Measurements from ENCODE around the gene MAPK10.

The MAPK10 gene

GRCh38 chr4:86271057-86271456 lies 88.8 kb downstream of the MAPK10 start:
- no peak for DNase-seq

DNA sequence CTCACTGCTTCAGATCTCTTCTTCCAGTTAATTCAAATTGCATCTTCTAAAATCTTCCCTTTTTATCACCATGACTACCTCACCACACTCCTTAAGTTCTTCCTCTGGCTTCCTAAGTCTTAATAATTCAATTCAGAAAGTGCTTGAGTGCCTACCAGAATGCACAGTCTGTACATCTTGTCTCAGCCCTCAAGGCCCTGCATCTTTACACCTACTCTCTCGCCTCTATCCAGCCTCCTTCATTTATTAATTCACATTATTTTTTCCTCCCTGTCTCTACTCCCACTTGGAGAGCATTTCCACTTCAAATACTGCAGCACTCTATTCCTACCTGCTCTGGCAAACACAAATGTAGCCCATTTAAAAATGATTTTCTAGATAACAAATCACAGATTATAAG lies 90.5 kb downstream of the MAPK10 start:
- no peak for DNase-seq

GRCh38 chr4:86264241-86264640 lies 95.6 kb downstream of the MAPK10 start:
- DNase-seq, result no peak

GRCh38 chr4:86261636-86262035 lies 98.2 kb downstream of the MAPK10 start:
- DNase-seq, result no peak

DNA sequence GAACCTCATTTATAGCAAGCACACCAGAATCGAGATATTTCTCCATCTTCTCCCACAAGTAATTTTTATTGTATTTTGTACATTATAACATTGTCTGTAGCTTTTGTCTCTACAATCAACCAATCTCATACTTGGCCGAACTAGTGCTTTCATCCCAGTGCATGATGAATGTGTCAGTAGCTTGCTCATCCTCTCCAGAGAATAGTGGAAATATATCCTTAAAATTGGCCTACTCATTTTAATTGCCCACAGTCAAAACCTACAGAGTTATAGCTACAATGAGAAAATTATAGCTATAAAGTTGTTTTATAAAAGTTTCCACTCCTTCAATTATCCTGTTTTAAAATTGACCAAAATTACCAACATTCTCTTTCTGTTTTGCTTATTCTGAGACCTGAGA lies 103.8 kb downstream of the MAPK10 start:
- no peak for DNase-seq

- no peak for DNase-seq
Measured at GRCh38 chr4:86250619-86251018, 109.2 kb downstream of the MAPK10 start.

DNA sequence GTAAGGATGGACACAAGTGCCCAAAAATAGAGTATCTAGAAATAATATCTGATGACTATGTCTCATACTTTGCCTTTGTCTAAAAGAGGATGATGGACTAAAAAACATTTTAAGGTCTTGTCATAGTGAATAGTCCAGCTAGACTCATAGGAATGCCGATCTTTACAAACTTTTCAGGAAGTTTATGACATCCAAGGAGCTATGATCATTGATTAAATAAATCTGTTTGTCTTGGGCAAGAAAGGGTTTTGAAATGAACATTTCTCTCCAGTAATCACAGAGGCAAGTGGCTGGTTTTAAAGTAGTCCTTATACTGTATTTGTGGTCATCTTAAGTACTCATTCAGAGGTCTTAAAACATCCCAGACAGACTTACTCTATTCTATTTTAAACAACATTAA lies 109.8 kb downstream of the MAPK10 start:
- no peak for DNase-seq

GRCh38 chr4:86249074-86249473 lies 110.8 kb downstream of the MAPK10 start:
- no peak for DNase-seq

GRCh38 chr4:86247906-86248305 lies 111.9 kb downstream of the MAPK10 start:
- no peak for DNase-seq

GRCh38 chr4:86247320-86247719 lies 112.5 kb downstream of the MAPK10 start:
- DNase-seq, result no peak

DNA sequence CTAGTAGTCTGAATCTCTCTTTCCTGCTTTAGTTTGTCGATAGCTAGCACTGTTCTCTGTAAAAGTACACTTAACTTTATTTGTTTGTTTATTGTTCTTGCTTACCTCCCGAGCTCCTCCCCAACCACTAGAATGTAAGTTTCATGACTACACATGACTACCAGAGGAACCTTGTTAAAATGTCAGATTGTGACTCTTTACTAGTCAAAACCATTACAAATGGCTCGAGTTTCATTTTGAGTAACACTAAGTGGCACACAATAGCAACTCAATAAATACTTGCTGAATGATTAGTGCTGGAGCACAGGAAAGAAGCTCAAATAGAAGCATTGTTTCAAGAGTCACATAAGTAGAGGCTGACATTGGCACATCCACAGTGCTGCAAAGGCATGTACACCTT lies 116.1 kb downstream of the MAPK10 start:
- DNase-seq, result no peak

DNA sequence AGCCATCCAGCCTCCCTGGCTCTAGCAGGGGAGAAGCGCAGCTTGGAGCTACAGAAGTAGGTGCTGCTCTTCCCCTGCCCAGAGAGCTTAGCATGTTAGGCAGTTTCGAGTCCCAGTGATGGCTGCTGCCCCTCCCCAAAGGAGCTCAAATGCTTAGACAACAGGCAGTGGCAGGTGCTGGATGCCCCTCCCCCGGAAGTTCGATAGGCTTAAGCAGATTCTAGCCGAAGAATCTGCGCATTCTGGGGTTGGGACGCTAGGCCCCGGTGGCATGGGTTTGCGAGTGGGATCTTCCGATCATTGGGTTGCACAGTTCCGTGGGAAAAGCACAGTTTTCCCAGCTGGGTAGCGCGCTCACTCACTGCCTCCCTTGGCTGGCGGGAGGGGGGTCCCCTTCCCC lies 117.2 kb downstream of the MAPK10 start:
- no peak for DNase-seq

GRCh38 chr4:86235549-86235948 lies 124.3 kb downstream of the MAPK10 start:
- no peak for DNase-seq

DNA sequence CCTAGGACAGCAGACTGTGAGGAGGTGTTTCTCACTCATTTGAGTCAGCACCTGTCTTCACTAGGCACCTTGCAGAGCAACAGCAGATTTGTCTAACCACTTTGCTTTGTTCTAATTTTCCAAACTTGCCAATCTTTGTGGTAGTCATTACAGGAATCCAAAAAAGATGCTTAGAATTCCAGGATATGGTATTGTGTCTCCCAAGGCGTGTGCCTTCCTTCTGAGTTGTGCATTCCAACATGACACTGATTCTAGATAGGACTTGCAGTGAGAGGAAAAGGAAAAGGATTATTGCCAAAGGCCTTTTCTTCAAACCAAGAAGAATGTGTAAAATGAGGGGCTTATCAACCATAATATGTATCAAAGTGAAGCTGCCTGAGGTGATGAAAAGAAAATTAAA lies 126.2 kb downstream of the MAPK10 start:
- no peak for DNase-seq

DNA sequence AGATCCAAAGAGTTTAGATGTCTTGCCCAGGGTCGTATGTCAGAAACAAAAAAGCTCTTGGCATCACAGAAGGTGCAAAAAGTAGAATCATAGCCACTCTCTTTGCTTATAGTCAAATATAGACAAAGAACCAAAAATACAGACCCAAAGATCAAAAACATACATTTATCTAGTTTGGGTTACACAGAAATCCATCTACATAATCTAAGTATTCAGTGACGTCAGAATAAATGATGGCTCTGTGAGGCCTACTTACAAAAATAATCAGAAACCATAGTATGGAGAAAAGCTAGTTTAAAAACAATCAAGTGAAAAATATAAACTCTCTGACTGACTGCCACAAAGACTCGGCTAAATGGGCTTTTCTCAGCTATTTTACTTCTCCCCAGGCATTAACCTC lies 126.8 kb downstream of the MAPK10 start:
- DNase-seq, result no peak

DNA sequence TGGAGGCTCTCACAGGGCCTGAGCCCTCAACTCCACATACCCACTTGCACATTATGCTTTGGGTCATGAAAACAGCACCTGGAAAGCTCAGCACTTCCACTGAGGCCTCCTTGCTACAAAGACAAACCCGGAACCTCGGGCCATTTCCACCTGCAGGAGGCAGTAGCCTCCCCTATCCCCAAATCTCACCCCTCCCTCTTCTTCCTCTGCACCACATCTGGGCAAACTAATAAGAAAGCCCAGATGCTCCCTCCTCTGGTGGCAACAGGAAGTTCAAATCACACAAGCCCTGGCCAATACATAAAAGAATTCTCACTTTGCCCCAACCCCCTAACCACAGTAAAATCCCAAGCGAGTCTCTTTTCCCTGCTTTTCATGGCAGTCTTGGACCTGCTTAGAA lies 136.4 kb downstream of the MAPK10 start:
- DNase-seq, result peak; percentile 68

- no peak for DNase-seq
Measured at GRCh38 chr4:86221002-86221401, 138.9 kb downstream of the MAPK10 start.

DNA sequence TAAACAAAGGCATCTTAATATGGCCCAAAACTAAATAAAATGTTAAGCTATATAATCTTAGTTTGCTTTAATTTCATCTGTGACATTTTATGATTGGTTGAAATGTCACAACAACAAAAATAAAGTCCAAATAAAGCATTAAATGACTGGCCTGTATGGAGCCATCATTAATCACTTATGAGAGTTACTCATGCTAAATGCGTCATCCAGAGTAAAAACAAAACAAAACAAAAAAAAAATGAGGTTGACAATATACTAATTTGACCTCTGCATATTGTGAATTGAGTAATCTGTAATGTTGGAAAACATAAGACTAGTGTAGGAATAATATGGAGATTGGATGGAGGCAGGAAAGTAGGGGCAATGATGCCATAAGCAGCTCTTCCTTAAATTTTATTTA lies 139.7 kb downstream of the MAPK10 start:
- DNase-seq, result no peak

DNA sequence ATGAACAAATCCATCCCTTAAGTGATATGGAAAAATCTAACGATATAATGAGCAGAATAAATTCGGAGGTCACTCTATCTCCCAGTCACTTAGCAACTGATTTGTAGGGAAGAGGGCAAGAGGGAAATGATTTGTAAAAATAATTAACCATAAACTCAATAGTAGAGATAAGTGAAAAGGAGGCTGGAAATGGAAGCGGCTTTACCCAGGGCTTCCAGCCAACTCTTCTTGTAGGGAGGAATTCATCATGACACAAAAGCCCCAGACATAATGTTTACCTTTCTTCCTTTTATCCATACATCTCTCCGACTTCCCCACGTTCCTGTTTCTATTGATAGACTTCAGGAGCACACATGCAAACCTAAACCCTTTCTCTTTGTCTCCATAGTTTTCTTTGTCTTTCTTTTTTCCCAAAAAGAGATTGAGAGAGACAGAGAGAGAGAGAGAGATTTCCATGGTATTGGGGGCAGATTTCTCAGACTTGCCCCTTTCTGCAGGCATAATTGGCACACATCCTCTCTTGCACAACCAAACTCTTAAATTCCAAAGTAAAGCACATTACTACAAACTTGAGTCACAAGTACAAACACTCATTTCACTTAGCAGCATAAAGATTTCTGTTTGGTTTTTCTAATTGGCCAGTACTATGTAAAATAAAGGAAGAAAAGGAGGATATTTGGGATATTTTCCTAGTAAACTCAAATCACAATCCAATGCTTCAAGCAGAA lies 140.9 kb downstream of the MAPK10 start:
- DNase-seq, result no peak

DNA sequence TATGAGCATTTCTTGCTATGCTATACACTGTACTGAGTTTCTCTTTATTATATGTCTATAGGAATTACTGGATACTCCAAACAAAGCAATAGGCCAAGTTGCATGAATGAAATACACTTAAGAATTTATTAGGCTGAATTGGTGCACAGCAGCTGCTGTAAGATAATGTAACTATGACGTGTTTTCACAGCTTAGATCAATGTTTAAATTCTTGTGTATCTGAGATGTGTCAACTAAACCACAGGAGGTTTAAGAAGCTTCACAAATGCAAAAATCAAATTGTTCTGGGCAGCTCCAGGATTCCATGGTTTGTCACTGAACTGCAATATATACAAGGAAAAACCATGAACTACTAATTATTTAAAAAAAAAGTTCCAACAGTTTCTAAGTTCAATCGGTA lies 156.7 kb downstream of the MAPK10 start:
- DNase-seq, result no peak

- no peak for DNase-seq
Measured at GRCh38 chr4:86185659-86186058, 174.2 kb downstream of the MAPK10 start.

DNA sequence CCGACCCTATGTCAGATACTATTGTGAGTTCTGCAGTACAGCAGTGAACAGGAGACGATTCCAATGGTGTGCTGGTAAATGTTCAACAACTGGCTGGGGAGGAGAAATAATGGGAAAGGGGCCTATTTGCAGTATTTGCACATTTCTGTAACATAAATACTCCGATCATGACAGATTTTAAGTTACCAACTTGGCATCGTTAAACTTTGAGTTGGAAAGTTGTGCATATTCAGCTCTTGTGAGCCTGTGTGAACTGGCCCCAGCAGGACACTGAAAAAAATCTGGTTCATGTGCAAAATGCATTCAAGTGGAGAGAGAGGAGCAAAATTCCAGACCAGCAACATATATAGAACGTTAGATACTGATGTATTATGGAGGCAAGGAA lies 175.0 kb downstream of the MAPK10 start:
- no peak for DNase-seq

GRCh38 chr4:86184216-86184900 lies 175.5 kb downstream of the MAPK10 start:
- DNase-seq, result no peak

- DNase-seq, result no peak
Measured at GRCh38 chr4:86181585-86181984, 178.3 kb downstream of the MAPK10 start.

GRCh38 chr4:86178211-86178610 lies 181.6 kb downstream of the MAPK10 start:
- no peak for DNase-seq

All from islet precursor cell (in vitro differentiated cells).